Transverse colon (tissue), 4 donors: ENCODE data around the gene LRRC8D. TPM values are rescaled to one million over a fixed set of nuclear protein-coding genes. Genes with fewer than 3 reads are reported as not detected.

Experiments
- DNase-seq: peaks from one replicate; pipeline ENCODE4 v3.0.0-alpha.2; 2019
- H3K27ac ChIP-seq, 4 donors: fragments of 200-600 bp; sonication (generic); 2 replicates each; pipeline ENCODE4 v1.5.1; 2016 to 2018; ENCODE audit warnings: inconsistent platforms in 4 of 4
- H3K27me3 ChIP-seq: fragments of 200-600 bp; sonication (generic); 2 replicates; pipeline ENCODE4 v1.5.1; 2017; ENCODE audit warnings: inconsistent platforms
- H3K36me3 ChIP-seq, 4 donors: fragments of 200-600 bp; sonication (generic); 2 replicates each; pipeline ENCODE4 v1.5.1; 2017 to 2019; ENCODE audit warnings: inconsistent platforms in 4 of 4
- H3K4me1 ChIP-seq, 4 donors: fragments of 200-600 bp; sonication (generic); 2 replicates each; pipeline ENCODE4 v1.5.1; 2017 to 2020; ENCODE audit warnings: inconsistent platforms in 4 of 4
- H3K4me3 ChIP-seq, 4 donors: fragments of 200-600 bp; sonication (generic); 1 replicate in 1 of 4; 2 replicates in 3 of 4; pipeline versions ENCODE4 v1.5.1 to v1.6.1; 2017 to 2019; ENCODE audit warnings: inconsistent platforms in 4 of 4
- H3K9me3 ChIP-seq, 2 donors: fragments of 200-600 bp; sonication (generic); 2 replicates each; pipeline ENCODE4 v1.5.1; 2017 to 2019; ENCODE audit warnings: inconsistent platforms in 2 of 2
- EP300 ChIP-seq: sonication (generic); formaldehyde crosslinking; IDR thresholded peaks from one replicate; pipeline ENCODE4 v1.6.1; 2017; ENCODE audit warnings: antibody characterized with exemption, low read depth
- POLR2A ChIP-seq: fragments of 450-650 bp; IDR thresholded peaks from one replicate; pipeline ENCODE4 v1.6.1; 2016; ENCODE audit warnings: antibody characterized with exemption, mild to moderate bottlenecking, moderate library complexity
- POLR2AphosphoS5 ChIP-seq, 3 donors: sonication (generic); formaldehyde crosslinking; IDR thresholded peaks; one replicate each; pipeline ENCODE4 v1.6.1; 2016; ENCODE audit warnings: antibody characterized with exemption in 3 of 3
- WGBS, 2 donors: methylation state at CpG; one replicate each; pipeline ENCODE4 v1.1.5; 2018; ENCODE audit warnings: low coverage in 1 of 2; 5-methylcytosine and 5-hydroxymethylcytosine counted together
- in situ Hi-C, 4 donors: fragments of 200-750 bp; cut with MboI; loops; one replicate each; pipeline versions ENCODE4 v1.15.0 to v1.15.1; 2017; ENCODE audit warnings: low sequenced_read_pairs in 3 of 4, low pct_ligation_motif_present in 1 of 4, low pct_unique_long_range_greater_than_20kb in 1 of 4
- intact Hi-C: fragments of 100-400 bp; cut with DNase I; formaldehyde crosslinking; loops from one replicate; pipeline ENCODE4 v1.15.1; 2023; ENCODE audit warnings: low total_unique reads
- total RNA-seq, 4 donors: library from RNA; depleted of rRNA; stranded (reverse); fragments of >200 nt; gene quantifications; one replicate each; pipeline ENCODE4 v1.1.0, GENCODE V29; 2016
- TF ChIP-seq, protein P1 (sequence below), 5 experiments: fragments of 200-600 bp in 3 of 5; fragments of 450-650 bp in 2 of 5; sonication (generic) in 3 of 5; IDR thresholded peaks; 1 replicate in 2 of 5; 2 replicates in 3 of 5; pipeline ENCODE4 v1.5.1; 2016 to 2017; ENCODE audit warnings: antibody characterized with exemption in 5 of 5, inconsistent platforms in 3 of 5, mild to moderate bottlenecking in 2 of 5, moderate library complexity in 1 of 5

The LRRC8D gene
- total RNA-seq, 4 donors from 2014 or later: 8.2 to 81.5 (median 52.4) TPM

DNA sequence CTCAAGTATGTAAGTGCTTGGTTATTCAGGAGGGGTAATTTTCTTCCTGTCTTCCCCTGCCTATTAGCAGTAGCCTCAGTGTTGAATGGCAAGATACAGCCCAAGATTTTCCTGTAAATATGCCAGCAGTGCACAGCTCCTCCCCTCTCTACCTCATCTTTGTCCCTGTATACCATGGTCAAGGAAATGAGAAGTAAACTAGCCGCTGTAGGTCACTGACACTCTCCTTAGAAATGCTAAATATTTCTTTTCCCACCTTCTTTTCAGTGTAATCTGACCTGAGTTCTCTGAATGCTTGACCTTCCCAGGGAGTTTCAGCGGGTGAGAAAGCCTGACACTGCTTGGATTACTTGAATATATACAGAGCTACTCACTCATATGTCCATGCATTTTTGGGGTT, 89.9 kb downstream of the LRRC8D start:
- Histone ChIP-seq H3K4me3 (no peak overlapping the region), H3K27ac (no peak overlapping the region), H3K36me3 (no peaks in the 10 kb centered on the region), H3K9me3 (no peaks in the 10 kb centered on the region), H3K4me1 (no peaks in the 10 kb centered on the region), H3K27me3 (no peaks in the 10 kb centered on the region)
- intact Hi-C loops: no loop called here
- no peak for DNase-seq
- 77 to 78% methylated on average over 2 of the region's 2 CpGs for WGBS, 2 donors
- TF ChIP-seq EP300 (no peak), POLR2AphosphoS5 (IDR thresholded peaks at IDR 0.05) (no peak), POLR2A (no peak)
- TF ChIP-seq, protein P1, sequence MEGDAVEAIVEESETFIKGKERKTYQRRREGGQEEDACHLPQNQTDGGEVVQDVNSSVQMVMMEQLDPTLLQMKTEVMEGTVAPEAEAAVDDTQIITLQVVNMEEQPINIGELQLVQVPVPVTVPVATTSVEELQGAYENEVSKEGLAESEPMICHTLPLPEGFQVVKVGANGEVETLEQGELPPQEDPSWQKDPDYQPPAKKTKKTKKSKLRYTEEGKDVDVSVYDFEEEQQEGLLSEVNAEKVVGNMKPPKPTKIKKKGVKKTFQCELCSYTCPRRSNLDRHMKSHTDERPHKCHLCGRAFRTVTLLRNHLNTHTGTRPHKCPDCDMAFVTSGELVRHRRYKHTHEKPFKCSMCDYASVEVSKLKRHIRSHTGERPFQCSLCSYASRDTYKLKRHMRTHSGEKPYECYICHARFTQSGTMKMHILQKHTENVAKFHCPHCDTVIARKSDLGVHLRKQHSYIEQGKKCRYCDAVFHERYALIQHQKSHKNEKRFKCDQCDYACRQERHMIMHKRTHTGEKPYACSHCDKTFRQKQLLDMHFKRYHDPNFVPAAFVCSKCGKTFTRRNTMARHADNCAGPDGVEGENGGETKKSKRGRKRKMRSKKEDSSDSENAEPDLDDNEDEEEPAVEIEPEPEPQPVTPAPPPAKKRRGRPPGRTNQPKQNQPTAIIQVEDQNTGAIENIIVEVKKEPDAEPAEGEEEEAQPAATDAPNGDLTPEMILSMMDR (IDR thresholded peaks at IDR 0.05): no peak
- in situ Hi-C loops: no loop called here

DNA sequence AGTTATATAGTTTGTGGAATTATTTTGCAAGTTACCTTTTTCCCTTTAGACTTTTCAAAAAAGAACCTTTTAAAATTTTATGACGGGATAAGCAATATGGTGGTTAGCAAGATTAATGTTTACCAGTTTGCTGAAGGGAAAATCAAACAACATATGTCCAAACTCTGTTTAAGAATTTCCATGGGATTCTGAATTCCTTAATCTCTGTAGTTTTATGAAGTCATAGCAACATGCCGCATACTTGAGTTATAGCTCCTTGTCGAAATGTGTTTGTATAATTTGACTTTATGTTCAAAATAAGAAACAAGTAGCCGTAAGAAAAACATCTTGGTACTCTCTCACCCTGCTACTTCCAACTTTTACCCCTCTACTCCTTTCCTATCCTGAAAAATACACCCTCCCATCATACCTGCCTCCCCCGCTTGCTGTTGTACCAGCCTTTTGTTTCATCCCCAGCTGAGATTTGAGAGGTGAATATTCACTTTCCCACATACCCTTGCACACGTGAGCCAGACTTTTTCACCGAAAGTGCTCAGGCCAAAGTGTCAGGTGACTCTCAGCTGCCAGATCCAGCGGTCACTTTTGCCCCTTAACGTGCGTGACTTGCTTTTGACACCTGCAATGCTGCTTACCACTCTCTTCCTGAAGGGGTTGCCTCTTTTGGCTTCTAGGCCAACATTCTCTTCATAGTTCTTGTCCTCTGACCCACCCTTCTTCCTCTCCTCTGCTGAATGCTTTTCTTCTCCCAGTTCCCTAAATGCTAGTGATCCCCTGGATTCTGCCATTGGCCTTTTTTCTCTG, 90.6 kb downstream of the LRRC8D start:
- intact Hi-C loops: no loop called here
- Histone ChIP-seq H3K27me3 (no peaks in the 10 kb centered on the region), H3K36me3 (no peaks in the 10 kb centered on the region), H3K9me3 (no peaks in the 10 kb centered on the region), H3K27ac (no peak overlapping the region), H3K4me1 (no peaks in the 10 kb centered on the region), H3K4me3 (no peak overlapping the region)
- in situ Hi-C loops: no loop called here
- WGBS, 2 donors: 70 to 89% methylated on average over 10 of the region's 10 CpGs
- no peak for TF ChIP-seq POLR2A
- TF ChIP-seq POLR2AphosphoS5 (IDR thresholded peaks at IDR 0.05): no peak
- TF ChIP-seq, protein P1 (IDR thresholded peaks at IDR 0.05): no peak
- TF ChIP-seq EP300: no peak
- no peak for DNase-seq

DNA sequence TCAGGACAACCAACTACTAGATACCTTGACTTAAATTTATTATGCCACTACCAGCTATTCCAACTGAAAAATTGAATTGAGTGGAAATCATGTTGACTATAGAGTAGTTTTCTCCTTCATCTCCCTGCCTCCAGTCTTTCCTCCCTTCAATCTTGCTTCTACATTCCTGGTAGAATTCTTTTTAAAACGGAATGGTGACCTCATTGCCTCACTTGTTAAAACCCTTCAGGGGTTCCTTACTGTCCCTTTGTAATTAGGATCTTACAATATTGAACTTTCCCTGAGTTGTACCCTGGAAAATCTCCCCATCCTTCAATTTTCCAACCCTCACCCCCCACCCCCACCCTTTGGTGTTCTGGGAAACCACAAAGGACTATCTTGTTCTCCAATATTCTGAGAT, 91.2 kb downstream of the LRRC8D start:
- no peaks in the 10 kb centered on the region for H3K9me3 ChIP-seq
- in situ Hi-C loops: no loop called here
- DNase-seq: no peak
- no peaks in the 10 kb centered on the region for H3K4me1 ChIP-seq
- H3K27ac ChIP-seq: no peak overlapping the region
- H3K36me3 ChIP-seq: no peaks in the 10 kb centered on the region
- TF ChIP-seq, protein P1 (IDR thresholded peaks at IDR 0.05): no peak
- no peak for TF ChIP-seq EP300
- TF ChIP-seq POLR2AphosphoS5 (IDR thresholded peaks at IDR 0.05): no peak
- no peak for TF ChIP-seq POLR2A
- H3K4me3 ChIP-seq: no peak overlapping the region
- intact Hi-C loops: no loop called here
- no peaks in the 10 kb centered on the region for H3K27me3 ChIP-seq
- 78 to 93% methylated on average over 1 of the region's 1 CpG for WGBS, 2 donors

DNA sequence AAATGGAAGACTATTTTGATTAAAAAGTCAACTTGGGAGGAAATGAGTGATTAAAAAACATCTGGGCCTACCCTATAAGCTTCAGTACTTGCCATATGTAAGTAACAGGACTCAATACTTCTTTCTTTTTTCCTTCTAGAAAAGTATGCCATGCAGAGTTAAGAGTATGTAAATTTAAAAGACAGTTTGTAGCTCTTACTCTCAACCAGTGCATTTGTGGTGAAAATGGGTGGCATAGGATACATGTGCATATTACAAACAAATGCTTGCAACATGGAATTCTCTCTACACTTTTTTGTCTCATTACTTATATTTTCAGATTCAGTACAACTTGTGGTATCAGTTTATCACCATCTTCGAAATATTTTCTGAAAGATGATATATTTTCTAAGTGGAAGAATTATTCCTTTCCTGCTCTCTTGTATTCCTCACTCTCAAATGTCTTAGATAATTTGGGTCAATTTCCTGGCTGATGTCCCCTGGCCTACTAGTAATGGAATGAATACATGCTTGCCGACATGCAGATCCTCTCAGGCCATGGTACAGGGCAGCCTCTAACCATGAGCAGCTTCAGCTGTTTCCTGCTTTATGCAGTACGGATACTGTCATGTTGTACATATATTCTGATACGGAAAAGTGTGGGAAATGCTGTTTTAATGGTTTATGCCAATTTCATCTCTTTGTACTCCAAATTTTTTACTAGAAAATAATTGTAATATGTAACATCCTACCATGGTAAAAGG, 92.7 kb downstream of the LRRC8D start:
- Histone ChIP-seq H3K4me3 (no peak overlapping the region), H3K27me3 (no peaks in the 10 kb centered on the region), H3K27ac (no peak overlapping the region), H3K36me3 (no peaks in the 10 kb centered on the region), H3K4me1 (no peaks in the 10 kb centered on the region), H3K9me3 (no peaks in the 10 kb centered on the region)
- in situ Hi-C loops (no loop called here), intact Hi-C loops (no loop called here)
- no peak for TF ChIP-seq POLR2AphosphoS5 (IDR thresholded peaks at IDR 0.05)
- DNase-seq: no peak
- 84 to 88% methylated on average over 4 of the region's 4 CpGs for WGBS, 2 donors
